PC-9 (cell line): ENCODE data around the gene COTL1. TPM values are rescaled to one million over a fixed set of nuclear protein-coding genes. Genes with fewer than 3 reads are reported as not detected.

Experiments
- BruUV-seq: library from RNA; stranded (reverse); fragments of 400-500 nt; replicated peaks from 2 replicates; lab custom pipeline; 2021; lab: Mats Ljungman, UMichigan
- CTCF ChIA-PET: fragments of 300-600 bp; sonication (Branson Sonifier 250); formaldehyde crosslinking; loops from one replicate; lab custom pipeline; 2022; ENCODE audit warnings: antibody characterized with exemption; lab: Charles Lee
- POLR2A ChIA-PET: fragments of 300-600 bp; sonication (Branson Sonifier 250); formaldehyde crosslinking; loops from one replicate; lab custom pipeline; 2022; ENCODE audit warnings: antibody characterized with exemption; ENCODE audit not compliant: unreplicated experiment; lab: Charles Lee
- DNase-seq, 2 experiments: peaks; one replicate each; pipeline versions ENCODE4 v3.0.0 to v3.0.0-alpha.2; 2015 to 2022; ENCODE audit warnings: mixed read lengths in 1 of 2
- H2AFZ ChIP-seq: fragments of 200-600 bp; sonication (generic); 2 replicates; pipeline ENCODE4 v1.8.1; 2017; ENCODE audit warnings: antibody characterized with exemption
- H3F3A ChIP-seq: fragments of 200-600 bp; sonication (generic); 2 replicates; pipeline ENCODE4 v1.8.1; 2017; ENCODE audit warnings: antibody characterized with exemption, mild to moderate bottlenecking, low read depth; ENCODE audit not compliant: insufficient read depth
- H3K27ac ChIP-seq: fragments of 200-600 bp; sonication (generic); 2 replicates; pipeline ENCODE4 v1.6.1; 2016; ENCODE audit warnings: mixed run types
- H3K27me3 ChIP-seq: fragments of 200-600 bp; sonication (generic); 2 replicates; pipeline ENCODE4 v1.6.1; 2016; ENCODE audit warnings: low read depth, mixed run types; ENCODE audit not compliant: insufficient read depth
- H3K36me3 ChIP-seq: fragments of 200-600 bp; sonication (generic); 2 replicates; pipeline ENCODE4 v1.6.1; 2016; ENCODE audit warnings: low read depth, mixed run types
- H3K4me1 ChIP-seq: fragments of 200-600 bp; sonication (generic); replicated peaks from 2 replicates; pipeline ENCODE4 v1.6.1; 2016; ENCODE audit warnings: mixed run types; ENCODE audit not compliant: insufficient read depth
- H3K4me2 ChIP-seq: fragments of 200-600 bp; sonication (generic); 2 replicates; pipeline ENCODE4 v1.6.1; 2017; ENCODE audit warnings: mixed run types
- H3K4me3 ChIP-seq: fragments of 200-600 bp; sonication (generic); 2 replicates; pipeline ENCODE4 v1.6.1; 2016; ENCODE audit warnings: mixed run types
- H3K79me2 ChIP-seq: fragments of 200-600 bp; sonication (generic); 2 replicates; pipeline ENCODE4 v1.6.1; 2017; ENCODE audit warnings: low read depth, mixed run types
- H3K9me2 ChIP-seq: fragments of 200-600 bp; sonication (generic); 2 replicates; pipeline ENCODE4 v1.8.1; 2017; ENCODE audit warnings: mild to moderate bottlenecking; ENCODE audit not compliant: insufficient read depth
- H3K9me3 ChIP-seq: fragments of 200-600 bp; sonication (generic); 2 replicates; pipeline ENCODE4 v1.8.1; 2016; ENCODE audit warnings: low read depth; ENCODE audit not compliant: insufficient read depth
- H4K20me1 ChIP-seq: fragments of 200-600 bp; sonication (generic); 2 replicates; pipeline ENCODE4 v1.8.1; 2017; ENCODE audit not compliant: insufficient read depth
- CTCF ChIP-seq: fragments of 200-600 bp; sonication (generic); conservative IDR thresholded peaks from 2 replicates; pipeline ENCODE4 v1.6.1; 2017; ENCODE audit warnings: mixed run types, antibody characterized with exemption, mild to moderate bottlenecking, moderate library complexity
- EZH2 ChIP-seq: fragments of 200-600 bp; sonication (generic); IDR thresholded peaks from 2 replicates; pipeline ENCODE4 v1.8.0; 2017; ENCODE audit warnings: antibody characterized with exemption, low read depth
- intact Hi-C: fragments of 100-400 bp; cut with micrococcal nuclease; formaldehyde crosslinking; loops from one replicate; pipeline ENCODE4 v1.10.0; 2022; ENCODE audit not compliant: unreplicated experiment
- total RNA-seq: library from RNA; stranded (reverse); gene quantifications from 2 replicates; pipeline ENCODE4 v1.2.3, GENCODE V29; 2021

Gene COTL1
- total RNA-seq, 1 experiment from 2014 or later, result 512 TPM

GRCh38 chr16:84548971-84549844, 68.7 kb downstream of the COTL1 start:
- ChIA-PET POLR2A (no interaction called here), CTCF (no interaction called here)
- Histone ChIP-seq H3K79me2 (no peaks in the 10 kb centered on the region), H3K27me3 (no peaks in the 10 kb centered on the region), H3F3A (no peaks in the 10 kb centered on the region), H3K4me3 (no peak overlapping the region), H3K27ac (no peak overlapping the region), H3K4me1 (no peaks in the 10 kb centered on the region), H3K9me3 (no peaks in the 10 kb centered on the region), H3K4me2 (no peak overlapping the region), H3K9me2 (no peaks in the 10 kb centered on the region), H3K36me3 (no peaks in the 10 kb centered on the region), H4K20me1 (no peaks in the 10 kb centered on the region), H2AFZ (no peak overlapping the region)
- intact Hi-C loops, result no loop called here
- no TSS peak for BruUV-seq
- TF ChIP-seq CTCF (no peak), EZH2 (no peak)
- DNase-seq, result no peak

- no peak for DNase-seq
- POLR2A ChIA-PET, result no interaction called here
- CTCF ChIA-PET, result no interaction called here
- H3K4me2 ChIP-seq, result no peak overlapping the region
- TF ChIP-seq EZH2 (no peak), CTCF (no peak)
- H3K9me3 ChIP-seq, result no peaks in the 10 kb centered on the region
- H3K27ac ChIP-seq, result no peak overlapping the region
- H3F3A ChIP-seq, result no peaks in the 10 kb centered on the region
- H2AFZ ChIP-seq, result no peak overlapping the region
- H3K27me3 ChIP-seq, result no peaks in the 10 kb centered on the region
- no TSS peak for BruUV-seq
- no peaks in the 10 kb centered on the region for H3K4me1 ChIP-seq
- H3K9me2 ChIP-seq, result no peaks in the 10 kb centered on the region
- intact Hi-C loops, result no loop called here
- H3K79me2 ChIP-seq, result no peaks in the 10 kb centered on the region
- H3K4me3 ChIP-seq, result no peak overlapping the region
- H4K20me1 ChIP-seq, result no peaks in the 10 kb centered on the region
- H3K36me3 ChIP-seq, result no peaks in the 10 kb centered on the region
Observed at GRCh38 chr16:84548508-84548907, 69.4 kb downstream of the COTL1 start.

- H2AFZ ChIP-seq, result no peak overlapping the region
- H3F3A ChIP-seq, result no peaks in the 10 kb centered on the region
- no peak overlapping the region for H3K27ac ChIP-seq
- TF ChIP-seq CTCF, result no peak
- TF ChIP-seq EZH2, result no peak
- H3K4me1 ChIP-seq, result no peaks in the 10 kb centered on the region
- no peak overlapping the region for H3K4me2 ChIP-seq
- ChIA-PET POLR2A (no interaction called here), CTCF (no interaction called here)
- no peak for DNase-seq
- BruUV-seq, result no TSS peak
- H3K36me3 ChIP-seq, result no peaks in the 10 kb centered on the region
- H3K27me3 ChIP-seq, result no peaks in the 10 kb centered on the region
- H3K79me2 ChIP-seq, result no peaks in the 10 kb centered on the region
- H3K9me3 ChIP-seq, result no peaks in the 10 kb centered on the region
- H4K20me1 ChIP-seq, result no peaks in the 10 kb centered on the region
- intact Hi-C loops, result no loop called here
- no peak overlapping the region for H3K4me3 ChIP-seq
- no peaks in the 10 kb centered on the region for H3K9me2 ChIP-seq
Observed at GRCh38 chr16:84547546-84548061, 70.3 kb downstream of the COTL1 start.
